AG04450 (cell line): ENCODE data around the gene ZBTB20. TPM values are rescaled to one million over a fixed set of nuclear protein-coding genes. Genes with fewer than 3 reads are reported as not detected.

ENCODE experiments used
- CTCF ChIA-PET: fragments of 300-600, 350-600 bp; formaldehyde crosslinking; extraction: SDS; loops from one replicate; lab custom pipeline; 2022; ENCODE audit warnings: antibody characterized with exemption, inconsistent platforms; lab: Charles Lee
- POLR2A ChIA-PET: fragments of 350-600 bp; formaldehyde crosslinking; extraction: SDS; loops from one replicate; lab custom pipeline; 2021; ENCODE audit warnings: antibody characterized with exemption, inconsistent platforms; lab: Yijun Ruan, JAX
- DNase-seq: peaks from one replicate; pipeline ENCODE4 v3.0.0-alpha.2; 2011; ENCODE audit warnings: low read depth, low spot score
- H3K27ac ChIP-seq: one replicate; pipeline ENCODE4 v1.5.1; 2012; ENCODE audit warnings: low read depth, low read length, control low read depth
- H3K27me3 ChIP-seq: one replicate; pipeline ENCODE4 v1.6.0; 2012; ENCODE audit warnings: low read length; ENCODE audit not compliant: control insufficient read depth, insufficient read depth
- H3K4me3 ChIP-seq: 2 replicates; pipeline ENCODE4 v1.5.1; 2011; ENCODE audit warnings: mild to moderate bottlenecking, low read depth, low read length, control low read depth
- H3K9me3 ChIP-seq: 2 replicates; pipeline ENCODE4 v1.5.1; 2012; ENCODE audit warnings: low read length; ENCODE audit not compliant: control insufficient read depth, insufficient read depth
- polyA plus RNA-seq: library from polyadenylated mRNA; depleted of rRNA; stranded (reverse); fragments of >200 nt; gene quantifications from 2 replicates; pipeline ENCODE4 v1.2.3, GENCODE V29; 2011
- TF ChIP-seq, protein P1 (sequence below): IDR thresholded peaks from 2 replicates; pipeline ENCODE4 v1.5.1; 2011; ENCODE audit warnings: low read depth, low read length, control low read depth, inconsistent platforms

The ZBTB20 gene
- polyA plus RNA-seq, 1 experiment, result 3.0 TPM

DNA sequence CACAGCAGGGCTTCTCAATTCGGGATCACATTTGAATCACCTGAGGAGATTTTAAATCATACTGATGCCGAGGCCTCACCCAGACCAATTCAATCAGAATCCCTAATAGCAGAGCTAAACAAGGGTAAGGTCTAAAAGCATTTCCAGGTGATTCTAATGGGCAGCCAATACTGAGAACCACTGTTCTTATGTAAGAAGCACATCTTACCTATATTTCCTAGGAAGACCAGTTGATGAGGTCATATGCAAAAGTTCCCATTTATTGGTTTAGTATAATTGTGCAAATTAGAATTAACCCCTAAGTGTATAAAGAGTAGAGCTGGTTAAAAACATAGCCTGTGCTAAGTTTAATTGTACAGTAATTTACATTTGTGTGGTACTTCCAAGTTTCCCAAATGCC lies 851.1 kb downstream of the ZBTB20 start:
- POLR2A ChIA-PET, result no interaction called here
- TF ChIP-seq, protein P1, sequence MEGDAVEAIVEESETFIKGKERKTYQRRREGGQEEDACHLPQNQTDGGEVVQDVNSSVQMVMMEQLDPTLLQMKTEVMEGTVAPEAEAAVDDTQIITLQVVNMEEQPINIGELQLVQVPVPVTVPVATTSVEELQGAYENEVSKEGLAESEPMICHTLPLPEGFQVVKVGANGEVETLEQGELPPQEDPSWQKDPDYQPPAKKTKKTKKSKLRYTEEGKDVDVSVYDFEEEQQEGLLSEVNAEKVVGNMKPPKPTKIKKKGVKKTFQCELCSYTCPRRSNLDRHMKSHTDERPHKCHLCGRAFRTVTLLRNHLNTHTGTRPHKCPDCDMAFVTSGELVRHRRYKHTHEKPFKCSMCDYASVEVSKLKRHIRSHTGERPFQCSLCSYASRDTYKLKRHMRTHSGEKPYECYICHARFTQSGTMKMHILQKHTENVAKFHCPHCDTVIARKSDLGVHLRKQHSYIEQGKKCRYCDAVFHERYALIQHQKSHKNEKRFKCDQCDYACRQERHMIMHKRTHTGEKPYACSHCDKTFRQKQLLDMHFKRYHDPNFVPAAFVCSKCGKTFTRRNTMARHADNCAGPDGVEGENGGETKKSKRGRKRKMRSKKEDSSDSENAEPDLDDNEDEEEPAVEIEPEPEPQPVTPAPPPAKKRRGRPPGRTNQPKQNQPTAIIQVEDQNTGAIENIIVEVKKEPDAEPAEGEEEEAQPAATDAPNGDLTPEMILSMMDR, result no peak
- CTCF ChIA-PET, result no interaction called here

DNA sequence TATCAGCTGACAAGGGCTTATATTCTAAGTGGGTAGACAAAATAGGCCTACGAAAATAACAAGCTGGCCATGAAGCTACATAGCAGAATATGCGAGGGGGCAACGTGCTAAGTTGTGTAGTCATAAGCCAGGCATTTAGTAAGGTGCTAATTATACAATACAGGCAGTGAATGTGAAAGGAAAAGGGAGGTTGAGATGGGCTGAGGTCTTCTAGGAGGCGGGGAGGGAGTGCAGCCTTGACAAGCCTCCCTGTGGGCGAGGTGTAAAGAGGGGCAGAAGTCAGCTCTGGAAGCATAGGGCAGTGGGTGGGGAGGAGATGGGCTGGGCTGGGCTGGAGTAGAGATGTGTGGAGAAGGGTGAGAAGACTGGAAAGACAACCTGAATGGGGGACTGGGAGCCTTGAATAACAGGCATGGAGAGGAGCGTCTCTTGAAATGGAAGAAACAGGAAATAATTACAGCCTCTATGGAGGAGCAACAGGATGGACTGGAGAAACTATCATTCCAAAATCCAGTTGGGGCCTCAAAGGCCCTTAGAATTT lies 852.1 kb downstream of the ZBTB20 start:
- TF ChIP-seq, protein P1, result no peak
- Histone ChIP-seq H3K27ac (no peak overlapping the region), H3K4me3 (no peak overlapping the region), H3K27me3 (no peaks in the 10 kb centered on the region), H3K9me3 (no peaks in the 10 kb centered on the region)
- ChIA-PET POLR2A (no interaction called here), CTCF (no interaction called here)
- DNase-seq, result no peak

More for the DNA sequence above, 851.1 kb downstream of the ZBTB20 start:
- Histone ChIP-seq H3K9me3 (no peaks in the 10 kb centered on the region), H3K27me3 (no peaks in the 10 kb centered on the region), H3K27ac (no peak overlapping the region), H3K4me3 (no peak overlapping the region)
- no peak for DNase-seq

DNA sequence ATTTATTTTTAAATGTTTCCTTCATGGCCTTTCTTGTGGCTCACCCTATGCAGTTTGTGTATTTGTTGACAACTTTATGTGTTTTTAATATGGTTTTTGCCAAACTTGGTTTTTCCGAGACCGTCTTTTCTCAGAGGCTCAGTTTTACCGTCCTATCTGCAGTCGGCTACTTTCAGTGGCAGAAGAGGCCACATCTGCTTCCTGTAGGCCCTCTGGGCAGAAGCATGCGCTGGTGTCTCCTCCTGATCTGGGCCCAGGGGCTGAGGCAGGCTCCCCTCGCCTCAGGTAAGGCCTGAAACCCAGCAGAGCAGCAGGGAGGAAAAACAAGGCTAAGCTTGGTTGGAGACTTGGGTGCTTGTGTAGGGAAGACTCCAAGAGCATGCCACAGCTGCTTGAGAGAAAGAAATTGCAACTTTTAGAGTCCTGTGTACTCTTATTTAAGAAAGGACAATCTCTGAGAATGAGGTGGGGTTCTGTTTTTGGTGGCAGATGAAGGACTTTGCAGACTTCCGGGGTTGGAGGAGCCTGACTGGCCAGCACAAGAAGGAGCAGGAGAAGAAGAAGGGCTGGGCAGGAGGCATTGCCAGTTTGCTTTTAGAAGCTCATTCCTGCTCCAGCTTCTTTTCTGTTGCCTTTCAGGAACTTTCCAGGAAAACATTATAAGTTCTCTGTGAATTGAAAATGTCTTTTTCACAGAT lies 853.1 kb downstream of the ZBTB20 start, which contains the start of gene TIGIT:
TIGIT (plus strand) TSS at position 191 of the 698 bp plus-strand sequence; CDS start at position 225, 34 bp downstream.
- DNase-seq, result no peak
- CTCF ChIA-PET, result no interaction called here
- H3K4me3 ChIP-seq, result no peak within 1 kb of the TSS
- TF ChIP-seq, protein P1, result no peak
- no peaks in the 10 kb centered on the region for H3K9me3 ChIP-seq
- POLR2A ChIA-PET, result no interaction called here
- H3K27me3 ChIP-seq, result no peaks in the 10 kb centered on the region
- H3K27ac ChIP-seq, result no peak within 1 kb of the TSS

DNA sequence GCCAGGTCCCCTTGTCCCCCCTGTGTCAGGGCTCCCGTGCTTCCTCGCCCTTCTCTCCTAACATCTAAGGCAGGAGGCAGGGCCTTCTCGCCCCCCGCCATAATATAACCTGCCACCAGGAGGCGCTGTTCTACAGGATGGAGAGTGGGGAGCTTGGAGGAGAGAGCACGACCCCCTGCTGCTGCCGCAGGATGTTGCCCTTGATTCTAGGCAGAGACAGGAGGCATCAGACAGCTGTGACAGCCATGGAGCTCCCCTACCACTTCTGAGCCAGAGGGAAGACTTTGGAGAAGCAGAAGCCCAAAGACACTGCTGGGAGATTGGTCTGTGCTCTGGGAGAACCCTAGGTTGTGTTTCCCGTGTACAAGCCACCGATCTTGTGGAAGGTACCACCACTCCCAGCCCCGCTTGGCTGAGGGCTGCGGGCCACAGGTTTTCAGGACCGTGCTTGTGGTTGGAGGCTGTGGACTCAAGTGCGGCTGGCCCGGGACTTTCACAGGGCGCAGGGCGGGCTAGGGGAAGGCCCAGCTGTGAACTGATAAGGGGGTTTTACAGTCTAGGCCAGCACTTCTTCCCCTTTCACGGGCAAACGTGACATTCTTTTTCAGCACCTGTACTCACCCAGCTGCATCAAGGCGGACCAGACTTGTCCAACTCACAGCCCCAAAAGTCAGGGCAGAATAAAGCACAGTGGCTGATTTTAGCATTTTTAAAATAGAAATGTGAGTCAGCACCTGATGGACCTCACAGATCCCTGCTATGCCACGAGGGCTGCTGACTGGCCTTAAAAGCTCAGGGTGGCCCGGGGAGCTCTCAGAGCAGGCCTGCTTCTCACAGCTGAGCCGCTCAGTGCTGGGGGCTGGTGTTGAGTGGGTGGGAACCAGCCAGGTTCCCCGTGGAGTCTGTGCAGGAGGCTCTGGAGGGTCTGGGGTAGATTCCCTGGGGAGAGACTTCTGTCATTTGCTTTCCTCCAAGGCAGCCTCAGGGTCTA lies 855.9 kb downstream of the ZBTB20 start:
- no peak overlapping the region for H3K27ac ChIP-seq
- TF ChIP-seq, protein P1, result peak; percentile 80
- no peaks in the 10 kb centered on the region for H3K9me3 ChIP-seq
- no peak overlapping the region for H3K4me3 ChIP-seq
- H3K27me3 ChIP-seq, result no peaks in the 10 kb centered on the region
- DNase-seq, result no peak
- ChIA-PET POLR2A (no interaction called here), CTCF (interaction anchor here (0.6 to 1.8 kb wide), 21 partner anchors 9 to 695 kb away, joined by 3 to 13 read pairs (median 4); no protein-coding TSS in a partner anchor)
